C4-2B (cell line): Measurements from ENCODE around the gene TECPR1.
A peak's percentile ranks its signal among the peaks of the same experiment; 100 is the strongest.

Experiments used
- H3K27ac ChIP-seq: fragments of 450-650 bp; 2 replicates; pipeline ENCODE4 v1.5.1; 2017
- ZFX ChIP-seq: fragments of 450-650 bp; IDR thresholded peaks from 2 replicates; pipeline ENCODE4 v1.6.1; 2017
- TF ChIP-seq, protein P1 (sequence below): fragments of 450-650 bp; conservative IDR thresholded peaks from 2 replicates; pipeline ENCODE4 v1.5.1; 2017; ENCODE audit warnings: mild to moderate bottlenecking

The TECPR1 gene

DNA sequence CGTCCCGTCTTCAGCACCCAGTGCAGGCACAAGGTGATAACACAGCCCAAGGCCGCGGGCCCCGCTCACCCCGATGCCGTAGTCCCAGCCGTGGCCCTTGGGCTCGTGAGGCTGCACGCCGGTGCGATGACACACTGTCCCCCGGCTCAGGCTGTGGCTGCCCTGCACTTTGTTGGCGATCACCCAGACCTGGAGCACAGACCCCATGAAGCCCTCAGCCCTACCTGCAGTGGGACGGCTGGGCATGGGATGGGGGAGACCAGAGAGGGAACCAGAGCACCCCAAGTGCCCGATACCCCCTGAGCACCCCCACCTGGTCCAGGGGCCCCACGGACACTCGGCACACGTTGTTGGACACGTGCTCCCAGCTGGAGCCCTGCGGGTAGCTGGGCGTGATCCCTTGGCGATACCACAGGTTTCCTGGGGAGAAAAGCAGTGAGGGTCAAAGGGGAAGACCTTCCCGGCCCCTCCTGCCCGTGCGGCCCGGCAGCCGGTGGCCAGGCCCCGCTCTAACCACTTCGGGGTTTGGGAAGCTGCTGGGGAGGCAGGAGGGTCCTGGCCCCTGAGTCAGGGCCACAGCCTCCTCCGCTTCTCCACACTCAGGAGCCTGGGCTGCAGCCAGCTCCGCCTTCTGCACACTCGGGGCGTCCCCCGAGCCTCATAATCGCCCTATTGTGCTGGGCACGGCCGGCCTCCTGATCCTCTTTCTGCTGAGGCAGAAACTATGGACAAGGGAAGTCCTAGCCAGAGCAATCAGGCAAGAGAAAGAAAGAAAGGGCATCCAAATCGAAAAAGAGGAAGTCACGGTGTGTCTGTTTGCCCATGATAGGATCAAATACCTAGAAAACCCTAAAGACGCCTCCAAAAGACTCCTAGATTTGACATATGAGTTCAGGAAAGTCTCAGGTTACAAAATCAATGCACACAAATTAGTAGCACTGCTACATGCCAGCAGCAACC lies 34.1 kb downstream of the TECPR1 start:
- peak overlapping the region; percentile 97 for H3K27ac ChIP-seq
- TF ChIP-seq, protein P1, sequence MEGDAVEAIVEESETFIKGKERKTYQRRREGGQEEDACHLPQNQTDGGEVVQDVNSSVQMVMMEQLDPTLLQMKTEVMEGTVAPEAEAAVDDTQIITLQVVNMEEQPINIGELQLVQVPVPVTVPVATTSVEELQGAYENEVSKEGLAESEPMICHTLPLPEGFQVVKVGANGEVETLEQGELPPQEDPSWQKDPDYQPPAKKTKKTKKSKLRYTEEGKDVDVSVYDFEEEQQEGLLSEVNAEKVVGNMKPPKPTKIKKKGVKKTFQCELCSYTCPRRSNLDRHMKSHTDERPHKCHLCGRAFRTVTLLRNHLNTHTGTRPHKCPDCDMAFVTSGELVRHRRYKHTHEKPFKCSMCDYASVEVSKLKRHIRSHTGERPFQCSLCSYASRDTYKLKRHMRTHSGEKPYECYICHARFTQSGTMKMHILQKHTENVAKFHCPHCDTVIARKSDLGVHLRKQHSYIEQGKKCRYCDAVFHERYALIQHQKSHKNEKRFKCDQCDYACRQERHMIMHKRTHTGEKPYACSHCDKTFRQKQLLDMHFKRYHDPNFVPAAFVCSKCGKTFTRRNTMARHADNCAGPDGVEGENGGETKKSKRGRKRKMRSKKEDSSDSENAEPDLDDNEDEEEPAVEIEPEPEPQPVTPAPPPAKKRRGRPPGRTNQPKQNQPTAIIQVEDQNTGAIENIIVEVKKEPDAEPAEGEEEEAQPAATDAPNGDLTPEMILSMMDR = no peak
- no peak for TF ChIP-seq ZFX

DNA sequence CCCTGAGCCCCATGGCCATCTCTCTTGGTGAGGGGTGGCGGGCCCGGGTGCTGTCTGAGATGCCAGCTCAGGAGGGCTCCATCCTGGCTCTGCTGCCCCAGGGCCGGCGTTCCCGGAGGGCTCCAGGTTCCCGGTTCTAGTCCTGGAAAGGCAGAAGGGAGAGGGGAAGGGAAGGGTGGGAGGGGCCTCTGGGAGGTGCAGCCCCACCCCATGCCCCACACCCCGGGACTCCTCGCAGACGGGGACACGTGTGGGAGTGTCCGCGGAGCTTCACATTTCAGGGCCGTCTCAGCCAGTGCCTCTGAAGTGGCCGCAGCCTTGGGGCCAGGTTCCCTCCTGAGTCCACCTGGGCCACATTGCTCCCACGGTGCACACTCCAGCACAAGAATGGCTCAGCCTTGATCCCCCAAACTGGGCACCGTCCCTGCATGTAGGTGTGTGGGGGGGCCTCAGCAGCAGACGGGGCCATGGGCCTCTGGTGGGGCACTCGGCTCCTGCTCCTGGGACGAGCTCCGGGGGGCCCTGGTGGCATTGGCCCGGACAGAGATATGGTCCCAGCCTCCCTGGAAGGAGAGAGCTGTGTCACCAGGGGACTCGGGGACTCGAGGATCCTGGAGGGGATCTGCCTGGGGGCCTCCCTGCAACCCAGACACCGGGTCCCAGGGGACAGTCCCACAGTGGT lies 35.0 kb downstream of the TECPR1 start:
- TF ChIP-seq ZFX = no peak
- TF ChIP-seq, protein P1 = no peak

DNA sequence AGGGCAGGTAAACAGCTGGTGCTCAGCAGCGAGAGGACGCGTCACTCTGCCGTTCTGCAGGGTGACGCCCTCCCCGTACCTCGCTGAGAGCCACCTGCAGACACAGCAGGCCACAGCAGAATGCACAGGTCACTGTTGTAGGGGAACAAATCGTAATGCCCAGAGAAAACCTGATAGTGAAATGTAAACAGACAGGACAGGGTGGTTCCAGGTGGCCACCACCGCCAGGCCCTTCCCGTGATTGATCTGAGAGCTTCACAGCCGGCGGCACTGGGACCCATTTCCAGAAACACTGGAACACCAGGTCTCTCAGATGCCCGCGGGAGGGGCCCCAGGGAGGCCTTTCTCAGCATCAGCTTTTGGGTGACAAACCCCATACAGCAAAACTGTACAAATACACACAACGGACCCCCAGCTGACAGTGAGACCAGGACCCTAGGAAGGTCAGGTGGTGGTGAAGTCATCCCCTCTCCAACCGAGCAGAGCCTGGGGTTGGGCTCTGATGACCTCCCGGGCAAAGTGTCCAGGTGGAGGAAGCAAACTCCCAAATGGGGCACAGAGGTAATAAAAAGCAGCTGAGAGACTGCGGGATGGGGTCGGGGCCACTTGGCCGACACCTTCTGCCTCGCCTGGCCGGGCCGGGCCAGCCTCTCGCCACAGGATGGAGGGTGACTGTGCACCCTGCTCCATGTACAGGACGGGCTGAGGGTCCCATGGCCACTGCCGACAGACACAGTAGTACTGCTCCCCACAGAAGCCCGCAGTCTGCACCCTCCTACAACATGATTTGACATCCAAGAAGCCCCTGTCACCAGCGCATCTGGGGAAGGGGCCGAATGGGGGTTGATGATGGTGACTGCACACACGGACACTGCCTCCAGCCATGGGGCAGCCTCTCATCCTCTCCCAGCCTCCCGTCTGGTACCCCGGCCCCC lies 36.2 kb downstream of the TECPR1 start:
- TF ChIP-seq, protein P1 = no peak
- TF ChIP-seq ZFX = no peak
- peak overlapping the region; percentile 97 for H3K27ac ChIP-seq

More for the DNA sequence above, 35.0 kb downstream of the TECPR1 start:
- H3K27ac ChIP-seq = peak overlapping the region; percentile 97

DNA sequence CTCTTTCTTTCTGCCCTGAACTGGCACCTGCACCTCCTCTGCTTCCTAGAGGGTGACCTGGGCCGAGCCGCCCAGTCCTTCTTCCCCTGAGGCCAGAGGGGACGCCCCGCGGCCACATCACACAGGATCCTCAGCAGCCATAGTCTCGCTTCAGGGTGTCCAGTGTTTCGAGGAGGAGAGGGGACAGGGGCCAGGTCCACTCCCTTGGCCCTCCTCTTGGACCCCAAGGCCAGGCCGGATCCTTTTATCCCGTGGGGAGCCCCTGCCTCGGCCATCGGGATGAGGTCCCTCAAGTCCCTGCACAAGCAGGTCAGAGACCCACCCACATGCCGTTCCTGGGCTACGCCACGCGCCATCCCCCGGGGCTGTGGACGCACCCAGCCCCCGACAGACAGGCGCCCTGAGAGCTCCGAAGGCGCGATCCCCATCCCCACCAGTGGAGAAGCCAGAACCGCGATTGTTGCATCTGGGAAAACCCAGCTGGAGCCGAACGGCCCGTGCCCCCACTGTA lies 37.2 kb downstream of the TECPR1 start:
- peak overlapping the region; percentile 97 for H3K27ac ChIP-seq
- TF ChIP-seq ZFX = no peak
- TF ChIP-seq, protein P1 = no peak

DNA sequence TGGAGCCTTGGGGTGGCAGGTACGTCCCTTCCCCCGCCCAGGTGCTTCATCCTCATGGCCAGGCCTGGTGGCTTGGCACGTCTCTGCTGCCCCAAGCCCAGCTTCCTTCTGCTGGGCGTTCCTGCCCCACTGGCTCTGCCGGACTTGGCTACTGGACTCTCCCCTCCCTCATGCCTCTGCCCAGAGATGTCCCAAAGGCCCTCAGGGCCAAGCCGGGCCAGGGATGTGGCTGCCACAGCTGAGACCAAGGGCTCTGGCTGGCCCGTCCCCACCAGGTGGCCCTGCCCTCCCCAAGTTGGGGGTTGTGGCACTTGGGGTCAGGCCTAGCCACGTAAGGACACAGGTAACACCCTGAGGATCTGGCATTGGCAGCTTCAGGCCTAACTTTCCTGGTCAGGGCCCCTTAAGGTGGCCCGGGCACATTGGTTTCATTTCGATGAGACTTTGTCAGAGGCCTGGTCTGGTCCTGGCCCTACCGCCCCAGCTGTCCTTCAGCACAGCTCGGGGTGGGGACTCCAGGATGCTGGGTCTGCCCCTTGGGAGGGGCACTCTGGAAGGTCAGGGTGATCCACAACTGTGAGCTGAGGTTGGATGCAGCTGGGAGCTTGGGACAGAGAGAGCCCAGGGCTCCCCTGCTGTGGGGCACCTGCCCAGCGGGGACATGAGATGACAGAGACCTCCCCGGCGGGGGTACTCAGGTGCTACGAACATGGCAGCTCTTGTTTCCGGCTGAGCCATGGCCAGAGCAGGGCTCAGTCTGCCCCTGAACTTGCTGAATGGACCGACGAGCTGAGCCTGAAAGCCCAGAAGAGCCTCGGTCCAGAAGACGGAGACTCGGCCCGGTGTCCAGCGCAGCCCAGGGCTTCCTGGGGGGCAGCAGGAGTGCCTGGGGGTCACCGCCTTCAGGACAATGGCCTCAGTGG lies 37.9 kb downstream of the TECPR1 start:
- TF ChIP-seq ZFX = peak; percentile 37; the same call in 1 of the 2 replicates
- TF ChIP-seq, protein P1 = no peak
- peak overlapping the region; percentile 97 for H3K27ac ChIP-seq

DNA sequence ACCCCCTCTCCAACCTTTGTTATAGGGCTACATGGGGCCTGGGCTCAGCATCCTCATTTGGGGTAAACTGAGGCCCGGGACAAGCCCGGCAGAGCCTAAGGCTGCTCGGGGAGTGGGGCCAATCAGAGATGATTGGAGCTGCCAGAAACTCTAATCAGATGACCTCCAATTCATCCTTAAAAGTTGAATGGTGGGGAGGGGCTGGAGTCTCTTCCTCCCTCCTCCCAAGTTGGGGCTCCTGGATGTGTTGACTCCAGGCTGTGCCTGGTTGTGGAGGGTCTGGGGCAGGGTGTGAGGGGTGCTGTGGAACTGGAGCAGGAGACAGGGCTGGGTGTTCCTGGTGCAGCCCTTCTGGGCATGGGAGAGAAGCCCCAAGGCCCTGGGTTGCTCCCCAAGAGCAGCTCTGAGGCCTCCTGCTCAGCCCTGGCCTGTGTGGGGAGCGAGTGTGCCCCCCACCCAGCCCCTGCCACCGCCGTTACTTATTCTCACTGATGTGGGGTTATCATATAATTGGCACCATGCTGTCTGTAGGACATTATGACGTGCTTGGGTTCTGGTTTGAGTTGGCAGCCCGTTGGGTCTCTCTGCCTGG lies 38.6 kb downstream of the TECPR1 start:
- peak overlapping the region; percentile 97 for H3K27ac ChIP-seq
- TF ChIP-seq, protein P1 = no peak
- no peak for TF ChIP-seq ZFX
